Endothelial cell of umbilical vein (primary cell): ENCODE measurements around the gene FLACC1. TPM values are rescaled to one million over a fixed set of nuclear protein-coding genes. Genes with fewer than 3 reads are reported as not detected.

ENCODE experiments used
- BruUV-seq: library from RNA; stranded (reverse); fragments of 400-500 nt; replicated peaks from 2 replicates; lab custom pipeline; 2021; lab: Mats Ljungman, UMichigan
- CTCF ChIA-PET: fragments of 300-600, 350-600 bp; sonication (Branson Sonifier 250); formaldehyde crosslinking; loops from one replicate; lab custom pipeline; 2021; ENCODE audit warnings: antibody characterized with exemption, inconsistent platforms; lab: Charles Lee
- POLR2A ChIA-PET: fragments of 300-600, 350-600 bp; sonication (Branson Sonifier 250); formaldehyde crosslinking; loops from one replicate; lab custom pipeline; 2021; ENCODE audit warnings: antibody characterized with exemption, inconsistent platforms; lab: Charles Lee
- DNase-seq: peaks from one replicate; pipeline ENCODE4 v3.0.0-alpha.2; 2011; ENCODE audit warnings: low read depth, low spot score
- FAIRE-seq: peaks from 2 replicates; lab custom pipeline; 2011; peaks lifted over from hg19 to GRCh38; lab: Jason Lieb, UNC
- H2AFZ ChIP-seq: 2 replicates; pipeline ENCODE4 v1.6.0; 2012; ENCODE audit warnings: low read depth, low read length, control low read depth, inconsistent platforms
- H3K27ac ChIP-seq: 2 replicates; pipeline ENCODE4 v1.5.1; 2011; ENCODE audit warnings: low read depth, mild to moderate bottlenecking, control low read depth, low read length, moderate library complexity; ENCODE audit not compliant: insufficient read depth
- H3K27me3 ChIP-seq, 2 experiments: 2 replicates each; pipeline versions ENCODE4 v1.6.0 to v1.6.1; 2011; ENCODE audit warnings: low read length in 2 of 2, mixed read lengths in 1 of 2; ENCODE audit not compliant: control insufficient read depth in 2 of 2, insufficient read depth in 2 of 2
- H3K36me3 ChIP-seq, 2 experiments: 2 replicates in 1 of 2; 3 replicates in 1 of 2; pipeline ENCODE4 v1.5.1; 2011; ENCODE audit warnings: low read length in 2 of 2, mild to moderate bottlenecking in 1 of 2, moderate library complexity in 1 of 2; ENCODE audit not compliant: control insufficient read depth in 2 of 2, insufficient read depth in 2 of 2; ENCODE audit errors: extremely low read depth in 1 of 2
- H3K4me1 ChIP-seq: 3 replicates; pipeline ENCODE4 v1.5.1; 2011; ENCODE audit warnings: mild to moderate bottlenecking, low read length; ENCODE audit not compliant: control insufficient read depth, insufficient read depth; ENCODE audit errors: extremely low read depth
- H3K4me2 ChIP-seq: 2 replicates; pipeline ENCODE4 v1.6.1; 2011; ENCODE audit warnings: low read length, control low read depth, mixed read lengths; ENCODE audit not compliant: insufficient read depth
- H3K4me3 ChIP-seq, 3 experiments: fragments of 200-600 bp in 1 of 3; sonication (generic), shearing (Covaris generic) in 1 of 3; replicated peaks in 1 of 3; 2 replicates each; pipeline ENCODE4 v1.5.1; 2011 to 2016; ENCODE audit warnings: control low read depth in 3 of 3, low read length in 3 of 3, mild to moderate bottlenecking in 2 of 3, inconsistent platforms in 1 of 3, low read depth in 1 of 3, moderate library complexity in 1 of 3; ENCODE audit not compliant: insufficient read depth in 1 of 3
- H3K79me2 ChIP-seq: 2 replicates; pipeline ENCODE4 v1.6.0; 2012; ENCODE audit warnings: low read length, inconsistent platforms; ENCODE audit not compliant: control insufficient read depth, insufficient read depth
- H3K9ac ChIP-seq: replicated peaks from 2 replicates; pipeline ENCODE3; 2011; ENCODE audit warnings: low read length, control low read depth; ENCODE audit not compliant: insufficient read depth; ENCODE audit errors: extremely low read depth
- H3K9me1 ChIP-seq: replicated peaks from 3 replicates; pipeline ENCODE4 v1.6.0; 2011; ENCODE audit warnings: mild to moderate bottlenecking, low read length; ENCODE audit not compliant: control insufficient read depth, insufficient read depth; ENCODE audit errors: extremely low read depth
- H3K9me3 ChIP-seq: replicated peaks from 2 replicates; pipeline ENCODE4 v1.5.1; 2012; ENCODE audit warnings: low read length, inconsistent platforms; ENCODE audit not compliant: control insufficient read depth, insufficient read depth
- H4K20me1 ChIP-seq: replicated peaks from 2 replicates; pipeline ENCODE3; 2011; ENCODE audit warnings: mild to moderate bottlenecking, low read length; ENCODE audit not compliant: control insufficient read depth, insufficient read depth; ENCODE audit errors: extremely low read depth
- CTCF ChIP-seq, 2 donors: IDR thresholded peaks; 1 replicate in 1 of 2; 2 replicates in 1 of 2; pipeline ENCODE4 v1.5.1; 2011; ENCODE audit warnings: low read length in 2 of 2, mild to moderate bottlenecking in 2 of 2, moderate library complexity in 2 of 2, control low read depth in 1 of 2, inconsistent platforms in 1 of 2, low read depth in 1 of 2; ENCODE audit not compliant: insufficient read depth in 1 of 2; ENCODE audit errors: extremely low read depth in 1 of 2
- EZH2 ChIP-seq: IDR thresholded peaks from 2 replicates; pipeline ENCODE4 v1.6.1; 2012; ENCODE audit warnings: borderline replicate concordance, low read depth, mild to moderate bottlenecking, moderate library complexity, low read length, inconsistent platforms; ENCODE audit not compliant: severe bottlenecking
- FOS ChIP-seq: IDR thresholded peaks from 2 replicates; pipeline ENCODE4 v1.6.1; 2011; ENCODE audit warnings: mild to moderate bottlenecking, low read length, moderate library complexity, borderline replicate concordance; ENCODE audit not compliant: insufficient read depth
- GATA2 ChIP-seq: IDR thresholded peaks from 2 replicates; pipeline ENCODE4 v1.7.0; 2011; ENCODE audit warnings: low read depth, mild to moderate bottlenecking, moderate library complexity, mixed read lengths, low read length; ENCODE audit not compliant: insufficient read length, insufficient read depth
- JUN ChIP-seq: IDR thresholded peaks from 2 replicates; pipeline ENCODE4 v1.6.1; 2011; ENCODE audit warnings: borderline replicate concordance, low read depth; ENCODE audit not compliant: insufficient read length, insufficient read depth
- MAX ChIP-seq: IDR thresholded peaks from 2 replicates; pipeline ENCODE4 v1.6.1; 2011; ENCODE audit not compliant: insufficient read depth, insufficient read length
- MYC ChIP-seq: IDR thresholded peaks from one replicate; pipeline ENCODE4 v1.6.1; 2011; ENCODE audit warnings: mild to moderate bottlenecking, low read depth, low read length
- POLR2A ChIP-seq: IDR thresholded peaks from 2 replicates; pipeline ENCODE4 v1.6.1; 2012; ENCODE audit warnings: low read depth, mild to moderate bottlenecking, control low read depth, low read length
- POLR2AphosphoS5 ChIP-seq: IDR thresholded peaks from 2 replicates; pipeline ENCODE4 v1.6.1; 2012; ENCODE audit warnings: low read depth, mild to moderate bottlenecking, control low read depth, low read length, moderate library complexity; ENCODE audit not compliant: insufficient read depth
- dilution Hi-C: fragments of 300-500 bp; cut with MboI; formaldehyde crosslinking; loops from one replicate; pipeline ENCODE4 v1.15.0; 2019; ENCODE audit warnings: low sequenced_read_pairs; ENCODE audit not compliant: extremely low pct_ligation_motif_present
- intact Hi-C: fragments of 100-400 bp; cut with micrococcal nuclease; formaldehyde crosslinking; loops from one replicate; pipeline ENCODE4 v1.10.0; 2022
- polyA plus RNA-seq, 4 experiments: library from polyadenylated mRNA; depleted of rRNA in 3 of 4; stranded (reverse) in 3 of 4; unstranded in 1 of 4; fragments of >200 nt; gene quantifications; 2 replicates each; pipeline versions ENCODE4 v1.2.1 to v1.2.3, GENCODE V29; 2011 to 2012; ENCODE audit warnings: missing spikeins in 1 of 4
- total RNA-seq: library from RNA; stranded (reverse); gene quantifications from 2 replicates; pipeline ENCODE4 v1.2.3, GENCODE V29; 2021

Gene FLACC1
- total and polyA plus RNA-seq, 2 donors (not counting 3 experiments of a cell fraction or from before 2014, with no cell fraction given) = 0.11 to 1.4 TPM

GRCh38 chr2:201261906-201262305 lies 95.2 kb downstream of the FLACC1 start:
- no TSS peak for BruUV-seq
- dilution Hi-C loops (no loop called here), intact Hi-C loops (no loop called here)
- POLR2A ChIA-PET = no interaction called here
- no peaks in the 10 kb centered on the region for H3K27me3 ChIP-seq
- H2AFZ ChIP-seq = no peak overlapping the region
- no peak overlapping the region for H3K9ac ChIP-seq
- H3K4me2 ChIP-seq = no peak overlapping the region
- no peak overlapping the region for H3K27ac ChIP-seq
- TF ChIP-seq POLR2A (no peak), EZH2 (no peak), FOS (no peak), JUN (no peak), CTCF (IDR thresholded peaks at IDR 0.05; ENCODE audit: extremely low read depth in 1 of 2, insufficient read depth in 1 of 2, low read depth in 1 of 2, low read length in 2 of 2) (no peak), POLR2AphosphoS5 (no peak)
- no peaks in the 10 kb centered on the region for H3K36me3 ChIP-seq
- CTCF ChIA-PET = no interaction called here
- no peaks in the 10 kb centered on the region for H3K9me1 ChIP-seq
- H3K9me3 ChIP-seq = no peaks in the 10 kb centered on the region
- peaks cover 10% of the 10 kb centered on the region for H3K79me2 ChIP-seq
- FAIRE-seq = no peak
- H3K4me3 ChIP-seq = no peak overlapping the region
- no peak for DNase-seq
- no peaks in the 10 kb centered on the region for H4K20me1 ChIP-seq
- peaks cover 30% of the 10 kb centered on the region for H3K4me1 ChIP-seq

GRCh38 chr2:201261471-201261870 lies 95.7 kb downstream of the FLACC1 start:
- Histone ChIP-seq H2AFZ (no peak overlapping the region), H3K4me3 (no peak overlapping the region), H4K20me1 (no peaks in the 10 kb centered on the region), H3K27me3 (no peaks in the 10 kb centered on the region), H3K36me3 (no peaks in the 10 kb centered on the region), H3K9me1 (no peaks in the 10 kb centered on the region), H3K27ac (no peak overlapping the region), H3K9me3 (no peaks in the 10 kb centered on the region), H3K4me1 (peaks cover 30% of the 10 kb centered on the region), H3K79me2 (peaks cover 10% of the 10 kb centered on the region), H3K4me2 (no peak overlapping the region), H3K9ac (no peak overlapping the region)
- dilution Hi-C loops (no loop called here), intact Hi-C loops (no loop called here)
- ChIA-PET POLR2A (no interaction called here), CTCF (no interaction called here)
- TF ChIP-seq EZH2 (no peak), JUN (no peak), MYC (no peak), POLR2A (no peak), GATA2 (no peak), FOS (no peak), MAX (no peak), POLR2AphosphoS5 (no peak), CTCF (IDR thresholded peaks at IDR 0.05; ENCODE audit: extremely low read depth in 1 of 2, insufficient read depth in 1 of 2, low read depth in 1 of 2, low read length in 2 of 2) (no peak)
- FAIRE-seq (no peak), DNase-seq (no peak)
- BruUV-seq = no TSS peak
